Measurements from ENCODE around the gene SLC26A9. TPM values are rescaled to one million over a fixed set of nuclear protein-coding genes. Genes with fewer than 3 reads are reported as not detected.

The SLC26A9 gene
- total RNA-seq, 1 donor from 2014 or later = not detected

DNA sequence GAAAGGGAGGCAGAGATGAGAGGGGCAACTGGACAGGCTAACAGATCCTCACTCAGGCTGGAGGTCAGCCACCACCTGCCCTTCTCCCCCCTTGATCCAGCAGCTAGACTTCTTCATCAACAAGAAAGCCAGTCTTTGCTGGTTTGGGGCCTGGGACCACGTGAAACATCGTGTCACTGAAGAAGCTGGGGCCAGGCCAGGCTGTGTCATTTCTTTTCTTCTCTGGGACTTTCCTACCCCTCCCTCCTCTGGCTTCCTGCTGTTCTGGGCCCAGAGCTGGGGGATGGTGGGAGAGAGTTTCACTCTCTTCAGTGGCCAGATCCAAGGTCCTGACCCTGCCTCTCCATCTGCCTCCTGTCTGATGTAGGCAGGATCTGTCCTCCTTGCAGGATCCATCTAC lies 18.1 kb upstream of the SLC26A9 start:
- no peaks in the 10 kb centered on the region for H3K36me3 ChIP-seq
- no peaks in the 10 kb centered on the region for H3F3A ChIP-seq (ENCODE audit: low read depth)
- no peaks in the 10 kb centered on the region for H3K9me3 ChIP-seq (ENCODE audit: low read depth)
- H3K79me2 ChIP-seq (ENCODE audit: low read depth) = no peaks in the 10 kb centered on the region
- peaks cover 39% of the 10 kb centered on the region for H3K4me1 Mint-ChIP-seq
- H3K27ac Mint-ChIP-seq = no peak overlapping the region
- no peaks in the 10 kb centered on the region for H3K27me3 ChIP-seq
- no peak overlapping the region for H3K4me3 ChIP-seq
- peaks cover 23% of the 10 kb centered on the region for H3K4me1 ChIP-seq
- no peak overlapping the region for H3K9ac ChIP-seq
- H3K36me3 Mint-ChIP-seq = no peaks in the 10 kb centered on the region
- no peaks in the 10 kb centered on the region for H3K9me3 Mint-ChIP-seq
- H3K27ac ChIP-seq = no peak overlapping the region
- H2AFZ ChIP-seq (replicated peaks) = no peak overlapping the region
- TF ChIP-seq, protein P1, sequence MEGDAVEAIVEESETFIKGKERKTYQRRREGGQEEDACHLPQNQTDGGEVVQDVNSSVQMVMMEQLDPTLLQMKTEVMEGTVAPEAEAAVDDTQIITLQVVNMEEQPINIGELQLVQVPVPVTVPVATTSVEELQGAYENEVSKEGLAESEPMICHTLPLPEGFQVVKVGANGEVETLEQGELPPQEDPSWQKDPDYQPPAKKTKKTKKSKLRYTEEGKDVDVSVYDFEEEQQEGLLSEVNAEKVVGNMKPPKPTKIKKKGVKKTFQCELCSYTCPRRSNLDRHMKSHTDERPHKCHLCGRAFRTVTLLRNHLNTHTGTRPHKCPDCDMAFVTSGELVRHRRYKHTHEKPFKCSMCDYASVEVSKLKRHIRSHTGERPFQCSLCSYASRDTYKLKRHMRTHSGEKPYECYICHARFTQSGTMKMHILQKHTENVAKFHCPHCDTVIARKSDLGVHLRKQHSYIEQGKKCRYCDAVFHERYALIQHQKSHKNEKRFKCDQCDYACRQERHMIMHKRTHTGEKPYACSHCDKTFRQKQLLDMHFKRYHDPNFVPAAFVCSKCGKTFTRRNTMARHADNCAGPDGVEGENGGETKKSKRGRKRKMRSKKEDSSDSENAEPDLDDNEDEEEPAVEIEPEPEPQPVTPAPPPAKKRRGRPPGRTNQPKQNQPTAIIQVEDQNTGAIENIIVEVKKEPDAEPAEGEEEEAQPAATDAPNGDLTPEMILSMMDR (IDR thresholded peaks at IDR 0.05) = no peak
- TF ChIP-seq EZH2 (IDR thresholded peaks at IDR 0.05) = no peak
- no peak for TF ChIP-seq EZH2phosphoT487 (IDR thresholded peaks at IDR 0.05)
- no peak overlapping the region for H3K4me2 ChIP-seq
- H4K20me1 ChIP-seq (ENCODE audit: low read depth) = peaks cover 3% of the 10 kb centered on the region
- H3K27me3 Mint-ChIP-seq (ENCODE audit: insufficient read depth, low read depth) = peaks cover 18% of the 10 kb centered on the region
- no peak overlapping the region for H3K4me3 Mint-ChIP-seq
- no peak for DNase-seq (ENCODE audit: low spot score)

DNA sequence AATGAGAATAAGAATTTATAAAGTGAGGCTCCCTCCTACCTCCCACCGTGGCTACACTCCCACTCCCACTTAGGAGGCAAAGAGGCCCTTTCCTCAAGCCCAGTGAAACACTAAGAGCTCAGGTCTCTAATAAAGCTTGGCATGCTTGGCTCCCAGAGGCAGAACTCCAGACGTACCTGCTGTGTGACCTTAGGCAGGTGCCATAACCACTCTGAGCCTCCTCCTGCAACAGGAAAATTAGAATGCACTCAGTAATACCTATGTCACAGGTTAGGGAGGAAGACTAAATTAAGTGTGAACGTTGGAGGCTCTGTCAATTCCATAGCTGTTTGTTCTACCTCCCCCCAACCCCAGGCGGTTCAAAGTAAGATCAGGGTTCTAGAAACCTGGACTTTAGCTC lies 16.5 kb upstream of the SLC26A9 start:
- H3K27ac Mint-ChIP-seq = no peak overlapping the region
- H3F3A ChIP-seq (ENCODE audit: low read depth) = no peaks in the 10 kb centered on the region
- no peaks in the 10 kb centered on the region for H3K9me3 ChIP-seq (ENCODE audit: low read depth)
- H3K27ac ChIP-seq = no peak overlapping the region
- H3K36me3 ChIP-seq = no peaks in the 10 kb centered on the region
- peaks cover 28% of the 10 kb centered on the region for H3K4me1 Mint-ChIP-seq
- H3K36me3 Mint-ChIP-seq = no peaks in the 10 kb centered on the region
- H4K20me1 ChIP-seq (ENCODE audit: low read depth) = peaks cover 1% of the 10 kb centered on the region
- peaks cover 7% of the 10 kb centered on the region for H3K4me1 ChIP-seq
- TF ChIP-seq, protein P1 (IDR thresholded peaks at IDR 0.05) = no peak
- TF ChIP-seq EZH2 (IDR thresholded peaks at IDR 0.05) (no peak), EZH2phosphoT487 (IDR thresholded peaks at IDR 0.05) (no peak)
- no peaks in the 10 kb centered on the region for H3K79me2 ChIP-seq (ENCODE audit: low read depth)
- no peaks in the 10 kb centered on the region for H3K9me3 Mint-ChIP-seq
- H3K9ac ChIP-seq = no peak overlapping the region
- DNase-seq (ENCODE audit: low spot score) = no peak
- H3K27me3 ChIP-seq = no peaks in the 10 kb centered on the region
- no peak overlapping the region for H2AFZ ChIP-seq (replicated peaks)
- no peak overlapping the region for H3K4me3 Mint-ChIP-seq
- H3K27me3 Mint-ChIP-seq (ENCODE audit: insufficient read depth, low read depth) = peaks cover 16% of the 10 kb centered on the region
- H3K4me2 ChIP-seq = no peak overlapping the region
- no peak overlapping the region for H3K4me3 ChIP-seq

DNA sequence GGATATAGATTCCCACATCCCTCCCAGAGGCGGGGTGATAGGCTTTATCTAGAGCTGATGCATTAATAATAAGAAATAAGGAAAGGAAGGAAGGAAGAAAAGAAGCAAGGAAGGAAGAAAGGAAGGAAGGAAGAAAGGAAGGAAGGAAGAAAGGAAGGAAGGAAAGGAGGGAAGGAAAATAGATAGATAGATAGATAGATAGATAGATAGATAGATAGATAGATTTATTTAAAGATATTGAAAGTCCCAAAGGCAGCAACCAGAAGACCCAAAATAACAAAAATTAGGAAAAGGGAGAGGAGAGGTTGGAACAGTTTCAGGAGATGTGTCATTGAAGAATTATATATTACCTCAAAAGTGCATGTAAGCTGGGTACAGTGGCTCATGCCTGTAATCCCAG lies 12.2 kb upstream of the SLC26A9 start:
- Histone ChIP-seq H3K9me3 (ENCODE audit: low read depth) (no peaks in the 10 kb centered on the region), H4K20me1 (ENCODE audit: low read depth) (no peaks in the 10 kb centered on the region), H2AFZ (replicated peaks) (no peak overlapping the region), H3K9ac (no peak overlapping the region), H3F3A (ENCODE audit: low read depth) (no peaks in the 10 kb centered on the region), H3K79me2 (ENCODE audit: low read depth) (no peaks in the 10 kb centered on the region), H3K4me3 (no peak overlapping the region), H3K4me2 (no peak overlapping the region), H3K27me3 (no peaks in the 10 kb centered on the region), H3K36me3 (no peaks in the 10 kb centered on the region), H3K27ac (no peak overlapping the region), H3K4me1 (peaks cover 5% of the 10 kb centered on the region)
- DNase-seq (ENCODE audit: low spot score) = no peak
- H3K27ac Mint-ChIP-seq = no peak overlapping the region
- peaks cover 10% of the 10 kb centered on the region for H3K27me3 Mint-ChIP-seq (ENCODE audit: insufficient read depth, low read depth)
- no peak for TF ChIP-seq EZH2 (IDR thresholded peaks at IDR 0.05)
- TF ChIP-seq EZH2phosphoT487 (IDR thresholded peaks at IDR 0.05) = no peak
- TF ChIP-seq, protein P1 (IDR thresholded peaks at IDR 0.05) = no peak
- peaks cover 17% of the 10 kb centered on the region for H3K4me1 Mint-ChIP-seq
- H3K36me3 Mint-ChIP-seq = no peaks in the 10 kb centered on the region
- no peak overlapping the region for H3K4me3 Mint-ChIP-seq
- no peaks in the 10 kb centered on the region for H3K9me3 Mint-ChIP-seq
